NCI-H446 (cell line): ENCODE results near the gene LRRC32.

Experiments used
- DNase-seq, 2 experiments: peaks; one replicate each; lab custom pipeline; 2025; lab: John Stamatoyannopoulos, UW

Gene LRRC32

GRCh38 chr11:76678321-76678720 lies 7.8 kb upstream of the LRRC32 start:
- DNase-seq = no peak

DNA sequence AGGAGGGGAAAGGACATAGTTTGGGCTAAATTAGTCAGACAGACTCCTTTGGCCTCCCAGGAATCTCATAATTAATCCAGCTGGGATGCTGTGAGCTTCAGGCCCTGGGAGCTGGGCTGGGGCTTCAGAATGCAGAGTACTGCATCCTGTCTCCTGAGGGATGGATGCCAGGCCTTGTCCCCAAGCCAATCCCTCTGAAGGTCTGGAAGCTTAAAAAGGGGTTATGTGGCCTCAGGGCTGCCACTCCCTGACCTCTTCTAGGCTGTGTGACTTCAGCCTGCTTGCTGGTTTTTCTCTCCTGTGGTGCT lies 6.9 kb upstream of the LRRC32 start:
- no peak for DNase-seq

- no peak for DNase-seq
These were observed 6.3 kb upstream of the LRRC32 start for GRCh38 chr11:76676636-76677457.

DNA sequence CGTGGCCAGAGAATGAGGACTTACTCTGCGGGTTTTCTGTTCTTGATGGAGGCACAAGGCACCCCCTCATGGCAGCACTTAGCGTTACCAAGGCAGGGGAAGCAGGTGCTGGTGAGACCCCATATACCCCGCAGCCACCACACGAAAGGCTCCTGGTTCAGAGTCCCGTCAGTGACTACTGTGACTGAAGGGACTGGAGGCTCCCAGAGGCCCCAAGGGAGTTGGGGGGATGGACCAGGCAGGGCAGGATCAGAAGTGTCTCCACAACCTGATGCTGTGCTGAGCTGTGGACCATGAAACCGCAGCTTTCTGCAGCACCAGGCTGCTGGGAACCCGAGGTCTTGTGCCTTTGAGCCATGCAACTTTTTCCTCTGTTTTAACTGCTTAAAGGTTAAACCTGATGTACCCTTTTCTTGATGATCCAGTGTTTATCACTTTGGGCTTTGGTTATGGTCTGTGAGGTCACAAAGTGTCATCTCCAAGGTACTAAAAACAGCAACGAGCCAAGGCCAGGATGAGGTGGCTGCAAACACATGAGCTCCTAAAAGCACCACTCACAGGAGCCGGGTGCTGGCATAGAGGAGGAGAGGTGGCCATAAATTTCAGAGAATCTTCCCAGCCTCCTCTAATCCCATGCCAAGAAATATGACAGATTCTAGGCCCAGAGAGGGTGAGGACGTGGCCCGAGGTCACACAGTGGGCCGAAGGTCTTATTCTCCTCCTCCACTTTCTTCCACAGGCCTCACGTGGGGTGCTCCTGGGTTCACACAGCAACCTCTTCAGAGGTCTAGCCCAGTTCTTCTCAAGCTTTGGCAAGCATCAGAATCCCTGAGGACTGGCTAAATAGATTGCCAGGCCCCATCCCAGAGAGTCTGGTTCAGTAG lies 4.2 kb upstream of the LRRC32 start:
- DNase-seq = no peak

DNA sequence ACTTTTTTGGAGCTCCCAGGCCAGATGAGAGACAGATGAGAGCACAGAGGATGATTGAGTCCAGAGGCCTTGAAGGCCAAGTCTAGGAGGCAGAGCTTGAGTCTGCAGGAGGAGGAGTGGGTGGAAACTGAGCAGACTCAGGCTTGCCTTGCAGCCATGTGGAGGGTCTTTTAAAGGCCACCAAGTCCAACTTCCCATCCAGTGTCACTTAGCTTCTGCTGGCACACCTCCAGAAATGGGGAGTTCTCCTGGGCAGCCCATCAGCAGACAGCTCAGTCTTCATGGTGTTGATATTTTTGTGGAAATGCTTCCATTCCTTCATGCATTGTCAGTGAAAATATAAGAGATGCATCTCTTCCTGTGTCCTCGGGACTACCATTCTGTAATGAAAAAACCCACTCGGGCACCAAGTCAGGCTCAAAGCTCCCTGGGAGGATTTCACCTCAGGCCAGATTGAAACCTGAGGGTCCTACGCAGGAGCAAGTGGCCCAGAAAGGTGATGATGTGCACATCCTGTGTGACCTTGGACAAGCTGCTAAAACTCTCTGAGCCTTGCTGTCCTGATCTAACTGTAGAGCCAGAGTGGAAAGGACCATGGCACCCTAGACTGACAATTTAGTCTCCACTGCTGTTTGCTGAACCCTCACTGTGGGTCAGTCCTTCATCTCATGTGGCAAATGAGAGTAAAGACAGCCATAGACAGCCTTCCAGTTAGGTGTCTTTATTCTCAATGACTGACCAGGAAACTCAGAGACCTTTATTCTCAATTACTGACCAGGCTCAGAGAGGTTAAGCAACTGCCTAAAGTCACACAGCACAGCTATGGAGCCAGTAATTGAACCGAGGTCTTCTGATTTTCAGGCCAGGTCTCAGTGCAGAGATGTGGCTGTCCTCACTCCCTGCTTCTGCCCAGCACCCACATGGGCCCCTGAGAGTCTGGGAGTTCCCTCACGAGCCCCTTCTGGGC lies 2.9 kb upstream of the LRRC32 start:
- no peak for DNase-seq

DNA sequence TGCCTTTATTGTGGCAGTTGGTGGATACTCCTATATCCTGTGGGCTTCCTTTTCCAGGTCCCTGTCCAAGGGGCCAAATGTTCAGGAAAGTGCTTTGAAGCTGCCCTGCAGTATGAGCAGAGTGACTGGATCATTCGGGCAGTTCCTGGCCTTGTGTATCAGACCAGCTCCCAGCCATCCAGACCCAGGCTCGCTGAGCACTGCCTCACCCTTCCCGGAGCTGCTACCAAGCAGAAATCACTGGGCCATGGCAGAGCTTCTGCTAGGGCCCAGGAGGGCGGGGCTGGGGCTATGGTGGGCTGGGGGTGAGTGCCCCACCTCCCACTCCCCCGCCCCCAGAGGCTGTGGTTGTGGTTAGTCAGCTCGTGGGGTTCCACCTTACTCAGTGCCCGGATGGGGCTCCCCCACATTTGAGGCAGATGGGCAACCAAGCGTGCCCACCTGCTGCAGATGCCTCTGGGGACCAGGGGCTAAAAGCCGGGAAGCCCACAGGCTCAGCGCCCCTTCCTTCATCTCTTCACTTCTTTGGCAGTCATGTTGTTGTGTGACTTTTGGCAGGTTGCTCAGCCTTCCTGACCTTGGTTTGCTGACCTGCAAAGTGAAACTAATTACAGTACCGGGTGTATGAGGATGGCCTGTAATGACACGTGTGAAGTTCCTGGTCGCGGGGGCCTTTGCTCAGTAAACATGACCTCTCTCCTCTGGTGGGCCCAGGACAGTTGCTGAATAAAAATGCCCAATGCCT lies 2.1 kb upstream of the LRRC32 start:
- no peak for DNase-seq

GRCh38 chr11:76671626-76672309 lies 1.2 kb upstream of the LRRC32 start:
- DNase-seq = no peak

DNA sequence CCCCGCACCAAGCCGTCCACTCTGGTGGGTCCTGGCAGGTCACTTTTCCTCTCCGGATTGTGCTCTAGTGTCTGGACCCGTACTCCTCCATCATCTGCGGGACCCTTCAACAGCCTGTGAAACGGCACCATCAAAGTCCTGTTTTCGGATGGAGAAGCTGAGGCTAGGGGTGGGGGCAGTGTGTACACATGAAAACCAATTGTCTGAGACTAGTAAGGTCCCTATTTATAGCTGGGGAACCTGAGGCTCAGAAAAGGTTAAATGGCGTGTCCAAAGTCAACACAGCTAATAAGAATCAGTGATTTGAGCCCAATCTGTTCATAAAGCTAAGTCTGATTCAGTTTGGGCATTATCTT lies 668 bp upstream of the LRRC32 start:
- no peak for DNase-seq

DNA sequence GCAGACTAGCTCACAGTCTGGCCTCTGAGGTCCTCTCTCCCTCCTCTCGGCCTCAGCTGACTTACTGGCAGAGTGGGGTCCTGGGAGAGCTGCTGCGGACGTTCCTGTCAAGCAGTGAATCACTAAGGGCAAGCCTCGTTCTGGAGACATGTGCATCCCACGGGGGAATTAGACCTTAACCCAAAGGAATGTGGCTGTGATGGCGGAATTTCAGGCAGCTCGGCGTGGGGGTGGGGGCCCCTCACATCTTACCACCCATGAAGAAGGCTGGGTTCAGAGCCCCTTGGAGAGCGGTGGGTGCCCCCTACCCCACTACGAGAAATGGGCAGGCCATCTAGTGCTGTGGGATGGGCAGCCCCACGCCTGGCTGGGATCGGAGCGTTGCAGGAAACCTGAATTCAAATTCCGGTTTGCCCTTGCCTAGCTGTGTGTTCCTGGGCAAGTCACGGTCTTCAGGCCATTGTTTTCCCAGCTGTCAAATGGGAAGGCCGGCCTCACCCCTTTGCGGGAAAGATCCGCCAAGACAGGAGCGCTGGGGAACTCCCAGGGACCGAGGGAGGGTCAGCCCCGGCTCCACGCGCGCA lies 554 bp downstream of the LRRC32 start:
- no peak for DNase-seq

DNA sequence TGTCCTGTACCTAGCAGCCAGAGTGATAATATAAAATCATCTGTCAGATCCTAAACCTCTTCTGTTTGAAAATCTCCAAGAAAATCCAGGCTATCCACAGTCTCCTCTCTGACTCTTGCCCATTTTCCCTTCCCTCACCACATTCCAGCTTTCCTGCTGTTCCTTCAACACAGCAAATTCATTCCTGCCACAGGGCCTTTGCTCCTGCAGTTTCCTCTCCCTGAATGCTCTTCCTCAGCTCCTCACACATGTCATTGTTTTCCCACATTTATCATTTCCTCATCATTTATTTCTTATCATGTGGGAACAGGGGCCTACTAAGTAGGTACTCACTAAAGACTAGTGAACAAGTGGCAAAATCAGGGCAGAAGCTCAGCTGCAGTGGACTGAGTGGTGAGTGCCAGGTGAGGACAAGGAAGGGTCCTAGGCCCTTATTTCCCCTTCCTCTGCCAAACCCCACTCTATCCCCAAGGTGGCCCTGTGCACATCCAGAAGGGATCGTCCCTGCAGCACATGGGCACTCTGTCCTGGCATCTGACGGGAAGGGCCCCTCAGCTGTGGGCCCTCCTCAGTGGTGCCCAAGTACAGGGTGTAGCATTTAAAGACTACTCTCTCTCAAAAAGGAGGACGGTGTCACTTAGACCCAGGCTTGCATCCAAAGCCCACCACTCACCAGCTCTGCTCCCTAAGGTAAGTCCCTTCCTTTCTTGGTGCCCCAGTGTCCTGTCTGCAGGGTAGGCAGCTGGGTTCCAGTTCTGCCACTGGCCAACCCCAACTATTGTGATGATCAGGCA lies 2.0 kb downstream of the LRRC32 start:
- DNase-seq = no peak

- DNase-seq = no peak
These were observed 2.7 kb downstream of the LRRC32 start for GRCh38 chr11:76667856-76668255.

DNA sequence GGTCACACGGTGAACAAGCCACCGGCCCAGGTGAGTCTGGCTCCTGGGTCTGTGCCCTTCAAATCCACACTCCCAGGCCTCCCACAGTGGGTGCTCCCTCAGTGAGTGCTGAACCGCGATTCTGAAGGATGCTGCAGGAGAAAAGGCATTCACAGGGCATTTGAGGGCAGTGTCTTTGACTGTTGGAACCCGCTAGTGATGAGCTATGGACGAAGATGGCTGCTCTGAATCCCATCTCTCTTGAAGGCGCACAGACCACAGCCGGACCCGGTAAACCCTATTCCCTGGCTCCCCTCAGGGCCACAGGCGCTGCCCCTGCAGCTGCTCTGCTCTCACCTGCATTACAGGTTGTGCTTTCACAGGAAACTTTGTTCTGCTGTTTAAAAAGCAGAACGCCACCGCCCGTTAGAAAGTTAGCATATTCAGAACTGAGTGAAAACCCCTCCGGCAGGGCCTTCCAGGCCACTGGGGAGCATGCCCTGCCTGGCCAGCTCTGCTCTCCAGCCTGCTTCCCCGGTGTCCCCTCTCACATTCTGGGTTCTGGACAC lies 3.2 kb downstream of the LRRC32 start:
- no peak for DNase-seq

DNA sequence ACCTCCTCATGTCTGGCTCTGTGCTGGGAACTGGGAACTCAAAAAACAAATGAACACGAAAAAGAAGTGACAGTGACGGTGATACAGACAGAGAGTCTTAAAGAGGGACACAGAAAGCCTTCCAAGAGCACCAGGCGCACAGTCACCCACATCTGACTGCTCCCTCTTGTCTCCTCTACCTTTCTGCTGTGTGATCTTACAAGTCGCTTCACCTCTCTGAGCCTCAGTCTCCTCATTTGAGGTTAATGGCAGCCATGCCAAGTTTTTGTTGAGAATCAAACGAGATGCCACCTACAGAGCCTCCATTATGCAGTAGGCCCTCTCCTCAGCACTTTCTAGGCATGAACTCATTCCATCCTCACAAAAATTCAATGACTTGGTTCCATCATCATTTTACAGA lies 3.7 kb downstream of the LRRC32 start:
- no peak for DNase-seq

DNA sequence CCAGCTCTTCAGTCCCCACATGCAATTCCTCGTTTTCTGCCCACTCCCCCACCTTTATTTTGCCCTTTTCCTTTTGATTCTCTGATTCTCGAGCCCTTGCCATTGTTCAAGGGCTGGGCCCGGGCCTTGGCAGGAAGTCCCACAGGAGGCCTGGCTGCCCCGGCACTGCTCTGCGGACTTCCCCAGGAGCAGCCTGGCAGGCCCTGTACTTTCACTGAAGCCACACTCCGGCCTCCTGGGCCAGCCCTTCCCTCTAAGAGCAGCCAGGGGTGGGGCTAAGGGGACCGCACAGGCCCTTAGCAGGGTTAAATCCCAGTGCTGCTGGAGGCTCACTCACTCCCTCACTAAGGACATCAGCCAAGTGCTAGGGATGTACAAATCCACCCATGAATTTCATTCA lies 4.1 kb downstream of the LRRC32 start:
- DNase-seq = no peak

DNA sequence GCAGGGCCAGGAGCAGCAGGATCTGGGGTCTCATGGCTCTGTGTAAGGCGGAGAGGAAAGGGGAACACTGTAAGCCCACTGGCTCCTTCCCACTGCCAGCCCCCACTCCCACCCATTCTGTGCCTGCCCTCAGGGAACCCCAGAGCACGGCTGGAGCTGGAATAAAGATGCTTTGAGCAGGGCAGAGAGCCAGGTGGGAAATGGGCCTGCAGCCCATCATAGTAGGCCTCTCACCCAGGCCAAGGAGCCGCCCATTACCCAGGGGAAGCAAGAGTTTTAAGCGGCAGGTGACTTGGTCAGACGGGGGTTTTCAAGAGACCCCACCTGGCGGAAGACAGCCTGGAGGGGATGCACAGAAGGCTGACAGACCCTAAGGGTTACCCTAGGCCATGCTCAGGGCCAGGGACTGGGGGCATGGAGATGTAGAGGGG lies 4.6 kb downstream of the LRRC32 start:
- no peak for DNase-seq

DNA sequence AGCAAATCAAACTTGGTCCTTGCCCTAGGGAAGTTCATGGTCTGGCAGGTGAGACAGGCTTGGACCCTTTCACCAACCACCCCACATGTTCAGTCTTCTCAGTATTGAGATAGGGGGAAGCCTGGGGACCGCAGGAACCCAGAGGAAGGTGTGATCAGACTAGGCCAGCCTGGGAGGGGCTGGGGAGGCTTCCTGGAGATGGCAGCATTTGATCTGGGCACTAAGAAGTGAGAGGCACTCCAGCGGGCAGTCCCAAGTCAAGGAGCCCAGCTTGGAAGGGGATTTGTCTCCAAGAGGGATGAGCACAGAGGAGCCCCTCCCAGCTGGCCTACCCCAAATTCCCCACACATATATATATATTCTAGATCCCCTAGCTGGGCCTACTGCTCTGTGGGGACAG lies 5.4 kb downstream of the LRRC32 start:
- DNase-seq = no peak

- DNase-seq = no peak
These were observed 5.9 kb downstream of the LRRC32 start for GRCh38 chr11:76664578-76665061.

DNA sequence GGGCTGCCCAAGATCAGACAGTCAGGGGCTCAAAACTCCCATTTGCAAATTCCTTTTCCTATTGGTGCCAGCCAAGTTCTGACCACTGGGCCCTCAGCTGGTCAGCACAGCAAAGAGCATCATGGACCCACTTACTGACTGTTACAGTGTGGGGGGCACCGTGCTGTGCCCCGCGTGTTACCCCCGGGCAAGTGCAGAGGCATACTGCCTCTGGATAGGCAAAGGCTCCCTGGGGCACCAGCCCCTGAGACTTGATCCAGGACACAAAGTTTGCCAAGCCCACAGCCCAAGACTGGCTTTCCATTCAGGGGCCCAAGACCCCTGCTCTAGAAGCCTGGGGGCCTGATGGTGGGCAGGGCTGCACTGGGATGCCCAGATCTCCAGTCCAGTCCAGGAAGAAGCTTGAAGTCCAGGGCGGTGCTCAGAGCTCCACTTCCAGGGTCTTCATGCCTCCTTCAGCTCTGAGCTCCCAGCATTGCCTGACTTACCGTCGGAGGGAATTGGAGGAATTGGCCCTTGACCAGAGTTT lies 6.6 kb downstream of the LRRC32 start:
- no peak for DNase-seq

GRCh38 chr11:76663486-76663810 lies 7.1 kb downstream of the LRRC32 start:
- DNase-seq = no peak
